GM12878 (cell line): Measurements from ENCODE around the gene TBPL2. TPM values are rescaled to one million over a fixed set of nuclear protein-coding genes. Genes with fewer than 3 reads are reported as not detected.

ENCODE experiments used
- ATAC-seq: fragments of 200-7000 bp; cut with Tn5 transposase; 3 replicates; pipeline ENCODE4 v1.9.1; 2020; ENCODE audit warnings: mild to moderate bottlenecking, moderate library complexity
- BruUV-seq: library from RNA; stranded (reverse); fragments of 400-500 nt; replicated peaks from 2 replicates; lab custom pipeline; 2021; lab: Mats Ljungman, UMichigan
- CTCF ChIA-PET: fragments of 300-600 bp; sonication (Branson Sonifier 250); formaldehyde crosslinking; extraction: SDS; loops from one replicate; lab custom pipeline; 2021; ENCODE audit warnings: inconsistent platforms; lab: Yijun Ruan, JAX
- POLR2A ChIA-PET: fragments of 350-600 bp; formaldehyde crosslinking; extraction: SDS; loops from one replicate; lab custom pipeline; 2021; ENCODE audit warnings: inconsistent platforms; lab: Charles Lee
- RAD21 ChIA-PET: fragments of 300-600 bp; sonication (Branson Sonifier 250); formaldehyde crosslinking; loops from one replicate; lab custom pipeline; 2023; ENCODE audit warnings: antibody characterized with exemption; ENCODE audit not compliant: unreplicated experiment; lab: Charles Lee
- SMC1A ChIA-PET: fragments of 300-600 bp; sonication (Branson Sonifier 250); formaldehyde crosslinking; loops from one replicate; lab custom pipeline; 2023; ENCODE audit not compliant: unreplicated experiment, uncharacterized antibody; lab: Charles Lee
- DNase-seq: peaks from one replicate; pipeline ENCODE4 v3.0.0-alpha.2; 2011; ENCODE audit warnings: low read depth, low spot score
- FAIRE-seq: peaks from 3 replicates; lab custom pipeline; 2011; peaks lifted over from hg19 to GRCh38; lab: Jason Lieb, UNC
- H2AFZ ChIP-seq: 2 replicates; pipeline ENCODE4 v1.6.0; 2011; ENCODE audit warnings: low read depth, low read length, control low read depth; ENCODE audit not compliant: control insufficient read depth
- H3K27ac ChIP-seq: 2 replicates; pipeline ENCODE4 v1.5.1; 2011; ENCODE audit warnings: control low read depth; ENCODE audit not compliant: control insufficient read depth, insufficient read depth
- H3K27me3 ChIP-seq, 2 experiments: replicated peaks in 1 of 2; 2 replicates each; pipeline versions ENCODE4 v1.6.0 to v1.6.1; 2011; ENCODE audit warnings: low read length in 1 of 2; ENCODE audit not compliant: control insufficient read depth in 2 of 2, insufficient read depth in 2 of 2
- H3K36me3 ChIP-seq, 2 experiments: 2 replicates each; pipeline ENCODE4 v1.5.1; 2011; ENCODE audit warnings: low read length in 1 of 2; ENCODE audit not compliant: control insufficient read depth in 2 of 2, insufficient read depth in 2 of 2
- H3K4me1 ChIP-seq: 2 replicates; pipeline ENCODE4 v1.6.1; 2011; ENCODE audit warnings: mild to moderate bottlenecking, low read length, moderate library complexity, mixed read lengths; ENCODE audit not compliant: control insufficient read depth, insufficient read depth
- H3K4me2 ChIP-seq: 2 replicates; pipeline ENCODE4 v1.6.0; 2011; ENCODE audit warnings: control low read depth; ENCODE audit not compliant: control insufficient read depth, insufficient read depth
- H3K4me3 ChIP-seq: fragments of 200-600 bp; sonication (generic); 2 replicates; pipeline ENCODE4 v1.5.1; 2016
- H3K79me2 ChIP-seq: 2 replicates; pipeline ENCODE4 v1.6.0; 2011; ENCODE audit warnings: low read length; ENCODE audit not compliant: control insufficient read depth, insufficient read depth
- H3K9ac ChIP-seq: 2 replicates; pipeline ENCODE4 v1.8.0; 2011; ENCODE audit warnings: low read length, control low read depth, mixed read lengths; ENCODE audit not compliant: control insufficient read depth, insufficient read depth
- H3K9me3 ChIP-seq: replicated peaks from 3 replicates; pipeline ENCODE4 v1.5.1; 2011; ENCODE audit warnings: mild to moderate bottlenecking, low read length; ENCODE audit not compliant: control insufficient read depth, insufficient read depth
- H4K20me1 ChIP-seq: 2 replicates; pipeline ENCODE4 v1.6.0; 2011; ENCODE audit not compliant: control insufficient read depth, insufficient read depth
- BCL11A ChIP-seq: IDR thresholded peaks from 2 replicates; pipeline ENCODE4 v1.6.1; 2011; ENCODE audit warnings: low read depth, low read length
- BHLHE40 ChIP-seq, 2 experiments: fragments of 450-650 bp in 1 of 2; IDR thresholded peaks; 2 replicates each; pipeline ENCODE4 v1.6.1; 2011 to 2017; ENCODE audit warnings: low read depth in 2 of 2, borderline replicate concordance in 1 of 2, improper control_type of control experiment in 1 of 2, low read length in 1 of 2, mild to moderate bottlenecking in 1 of 2
- CHD1 ChIP-seq: IDR thresholded peaks from 2 replicates; pipeline ENCODE4 v1.6.1; 2012; ENCODE audit warnings: low read depth, low read length, improper control_type of control experiment
- CHD2 ChIP-seq: IDR thresholded peaks from 2 replicates; pipeline ENCODE4 v1.6.1; 2011; ENCODE audit warnings: low read depth, low read length, improper control_type of control experiment, borderline replicate concordance
- EED ChIP-seq: sonication (generic); IDR thresholded peaks from 2 replicates; pipeline ENCODE4 v1.6.1; 2016; ENCODE audit warnings: antibody characterized with exemption, low read depth
- ETV6 ChIP-seq, 2 experiments: fragments of 450-650 bp in 1 of 2; IDR thresholded peaks in 1 of 2; conservative IDR thresholded peaks in 1 of 2; 2 replicates each; pipeline ENCODE4 v1.6.1; 2014; ENCODE audit warnings: antibody characterized with exemption in 1 of 2, borderline replicate concordance in 1 of 2, low read depth in 1 of 2, mild to moderate bottlenecking in 1 of 2, moderate library complexity in 1 of 2
- IKZF2 ChIP-seq, 2 experiments: fragments of 450-650 bp; IDR thresholded peaks; 2 replicates each; pipeline ENCODE4 v1.6.1; 2017; ENCODE audit warnings: mild to moderate bottlenecking in 2 of 2, moderate library complexity in 2 of 2
- KLF5 ChIP-seq: fragments of 450-650 bp; IDR thresholded peaks from 2 replicates; pipeline ENCODE4 v1.6.1; 2014; ENCODE audit warnings: mild to moderate bottlenecking; ENCODE audit not compliant: partially characterized antibody
- NR2C1 ChIP-seq: fragments of 450-650 bp; IDR thresholded peaks from 2 replicates; pipeline ENCODE4 v1.6.1; 2017; ENCODE audit warnings: antibody characterized with exemption, mild to moderate bottlenecking, moderate library complexity
- NRF1 ChIP-seq: conservative IDR thresholded peaks from 2 replicates; pipeline ENCODE4 v1.6.1; 2011; ENCODE audit warnings: mild to moderate bottlenecking, low read depth, low read length, improper control_type of control experiment
- PBX3 ChIP-seq: IDR thresholded peaks from 2 replicates; pipeline ENCODE4 v1.6.1; 2011; ENCODE audit warnings: mild to moderate bottlenecking, low read depth, low read length, moderate library complexity; ENCODE audit not compliant: insufficient replicate concordance
- SP1 ChIP-seq: IDR thresholded peaks from one replicate; pipeline ENCODE4 v1.6.1; 2011; ENCODE audit warnings: low read depth, low read length
- TCF12 ChIP-seq: IDR thresholded peaks from 2 replicates; pipeline ENCODE4 v1.6.1; 2011; ENCODE audit warnings: low read depth, mild to moderate bottlenecking, low read length
- WGBS: methylation state at CpG from one replicate; pipeline ENCODE4 v1.1.6; 2016; ENCODE audit warnings: low lambda C conversion rate; ENCODE audit not compliant: insufficient replicate concordance, insufficient coverage; ENCODE audit errors: missing lambda C conversion rate; 5-methylcytosine and 5-hydroxymethylcytosine counted together
- in situ Hi-C: fragments of 300-500 bp; cut with MboI; formaldehyde crosslinking; loops from 9 replicates; pipeline ENCODE4 v1.14.3; 2018; ENCODE audit warnings: mixed read lengths
- intact Hi-C: fragments of 100-400 bp; cut with micrococcal nuclease; formaldehyde crosslinking; loops from one replicate; pipeline ENCODE4 v1.14.2; 2022; ENCODE audit not compliant: unreplicated experiment
- polyA plus RNA-seq, 11 experiments: library from polyadenylated mRNA; depleted of rRNA in 4 of 11; unstranded in 6 of 11; stranded (reverse) in 5 of 11; fragments of >200 nt; fragmentation: Nextera tagmentation in 4 of 11; fragmentation: Illumina TruSeq in 1 of 11; extraction: Ambion mirVana in 4 of 11; extraction: Trizol in 1 of 11; gene quantifications; 1 replicate in 1 of 11; 2 replicates in 10 of 11; pipeline versions ENCODE4 v1.2.1 to v1.2.3, GENCODE V29; 2011 to 2016; ENCODE audit warnings: inconsistent platforms in 2 of 11, missing spikeins in 2 of 11, low read depth in 1 of 11
- total RNA-seq, 4 experiments: library from RNA; depleted of rRNA in 3 of 4; stranded (reverse); fragments of >200 nt in 3 of 4; fragmentation: Illumina TruSeq in 1 of 4; extraction: Trizol in 1 of 4; gene quantifications; 2 replicates each; pipeline versions ENCODE4 v1.2.1 to v1.2.3, GENCODE V29; 2013 to 2021

Gene TBPL2
- total and polyA plus RNA-seq, 10 of the 15 experiments (the other 5 are each of a cell fraction or from before 2014, with no cell fraction given), result 0.41 TPM; not detected in 9

GRCh38 chr14:55482936-55483605 lies 42.7 kb upstream of the TBPL2 start:
- TF ChIP-seq TCF12 (no peak), PBX3 (no peak), NR2C1 (no peak), SP1 (no peak)
- Histone ChIP-seq H3K27ac (no peak overlapping the region), H3K27me3 (no peaks in the 10 kb centered on the region), H3K36me3 (no peaks in the 10 kb centered on the region), H4K20me1 (no peaks in the 10 kb centered on the region; the same call in 1 of the 2 replicates), H3K4me1 (no peaks in the 10 kb centered on the region), H3K4me2 (no peak overlapping the region), H3K4me3 (no peak overlapping the region), H3K9me3 (no peaks in the 10 kb centered on the region), H2AFZ (no peak overlapping the region), H3K9ac (no peak overlapping the region), H3K79me2 (no peaks in the 10 kb centered on the region)
- CTCF ChIA-PET, result interaction anchor here (0.6 kb wide), 1 partner anchor 14 kb away, joined by 4 read pairs; no protein-coding TSS in a partner anchor
- RAD21 ChIA-PET, result no interaction called here
- intact Hi-C loops (no loop called here), in situ Hi-C loops (no loop called here)
- BruUV-seq, result no TSS peak
- DNase-seq, result no peak
- FAIRE-seq, result no peak
- POLR2A ChIA-PET, result no interaction called here
- no peak for ATAC-seq
- SMC1A ChIA-PET, result no interaction called here
- WGBS, result 34% methylated on average over 4 of the region's 4 CpGs

- Histone ChIP-seq H4K20me1 (no peaks in the 10 kb centered on the region; the same call in 1 of the 2 replicates), H3K27me3 (no peaks in the 10 kb centered on the region), H2AFZ (no peak overlapping the region), H3K4me2 (no peak overlapping the region), H3K4me1 (no peaks in the 10 kb centered on the region), H3K27ac (no peak overlapping the region), H3K9me3 (no peaks in the 10 kb centered on the region), H3K9ac (no peak overlapping the region), H3K36me3 (no peaks in the 10 kb centered on the region), H3K4me3 (no peak overlapping the region), H3K79me2 (no peaks in the 10 kb centered on the region)
- CTCF ChIA-PET, result no interaction called here
- POLR2A ChIA-PET, result interaction anchor here (0.6 kb wide), 1 partner anchor 198 kb away, joined by 5 read pairs; no protein-coding TSS in a partner anchor
- FAIRE-seq (no peak), ATAC-seq (no peak), DNase-seq (no peak)
- WGBS, result 52% methylated on average over 5 of the region's 5 CpGs
- no TSS peak for BruUV-seq
- in situ Hi-C loops, result no loop called here
- SMC1A ChIA-PET, result no interaction called here
- intact Hi-C loops, result no loop called here
- RAD21 ChIA-PET, result no interaction called here
- TF ChIP-seq EED (no peak), CHD1 (no peak), ETV6 (conservative IDR thresholded peaks at IDR 0.05 in 1 of 2, IDR thresholded peaks at IDR 0.05 in 1 of 2; ENCODE audit: borderline replicate concordance in 1 of 2, low read depth in 1 of 2) (no peak), SP1 (no peak), BCL11A (no peak), PBX3 (no peak), IKZF2 (IDR thresholded peaks at IDR 0.05) (no peak), CHD2 (no peak), BHLHE40 (IDR thresholded peaks at IDR 0.05; ENCODE audit: borderline replicate concordance in 1 of 2, low read depth in 2 of 2, low read length in 1 of 2) (no peak), KLF5 (no peak), NRF1 (no peak)
Measured at GRCh38 chr14:55481769-55482168, 41.4 kb upstream of the TBPL2 start.
